OCI-LY1 (cell line): ENCODE results near the gene NELL1.
A peak's percentile ranks its signal among the peaks of the same experiment; 100 is the strongest.

Experiments used
- H2AFZ ChIP-seq: fragments of 200-600 bp; sonication (generic), shearing (Covaris generic); 2 replicates; pipeline ENCODE4 v1.6.0; 2014; ENCODE audit warnings: antibody characterized with exemption, mild to moderate bottlenecking, low read length
- H3F3A ChIP-seq: fragments of 200-600 bp; sonication (generic), shearing (Covaris generic); 2 replicates; pipeline ENCODE4 v1.6.0; 2014; ENCODE audit warnings: mild to moderate bottlenecking, antibody characterized with exemption, low read length, moderate library complexity; ENCODE audit not compliant: insufficient read depth
- H3K27ac ChIP-seq: fragments of 200-600 bp; sonication (generic); 2 replicates; pipeline ENCODE4 v1.5.1; 2014; ENCODE audit warnings: low read length, mixed run types, mild to moderate bottlenecking, low read depth; ENCODE audit not compliant: poor library complexity, severe bottlenecking
- H3K27me3 ChIP-seq: fragments of 200-600 bp; sonication (generic); 2 replicates; pipeline ENCODE4 v1.6.0; 2014; ENCODE audit warnings: antibody characterized with exemption, mild to moderate bottlenecking, low read length, moderate library complexity; ENCODE audit not compliant: insufficient read depth
- H3K36me3 ChIP-seq: fragments of 200-600 bp; sonication (generic); 2 replicates; pipeline ENCODE4 v1.6.1; 2014; ENCODE audit warnings: mild to moderate bottlenecking, antibody characterized with exemption, low read length, moderate library complexity, mixed read lengths; ENCODE audit not compliant: insufficient read depth
- H3K4me1 ChIP-seq: fragments of 200-600 bp; sonication (generic); 2 replicates; pipeline ENCODE4 v1.5.1; 2014; ENCODE audit warnings: mild to moderate bottlenecking, low read length, moderate library complexity; ENCODE audit not compliant: insufficient read depth, severe bottlenecking
- H3K4me2 ChIP-seq: fragments of 200-600 bp; sonication (generic), shearing (Covaris generic); 2 replicates; pipeline ENCODE4 v1.6.1; 2014; ENCODE audit warnings: low read length
- H3K4me3 ChIP-seq: fragments of 200-600 bp; sonication (generic); 2 replicates; pipeline ENCODE4 v1.5.1; 2014; ENCODE audit warnings: low read length, low read depth, mild to moderate bottlenecking, mixed read lengths; ENCODE audit not compliant: poor library complexity, severe bottlenecking
- H3K79me2 ChIP-seq: fragments of 200-600 bp; shearing (Covaris generic); 2 replicates; pipeline ENCODE4 v1.6.1; 2016; ENCODE audit warnings: mixed run types, low read length, mixed read lengths; ENCODE audit not compliant: insufficient read depth
- H3K9ac ChIP-seq: fragments of 200-600 bp; sonication (generic), shearing (Covaris generic); 2 replicates; pipeline ENCODE4 v1.6.1; 2014; ENCODE audit warnings: mild to moderate bottlenecking, low read length, mixed read lengths
- H3K9me2 ChIP-seq: fragments of 200-600 bp; sonication (generic), shearing (Covaris generic); 2 replicates; pipeline ENCODE4 v1.6.1; 2014; ENCODE audit warnings: low read depth, mild to moderate bottlenecking, low read length, mixed read lengths
- H3K9me3 ChIP-seq: fragments of 200-600 bp; shearing (Covaris generic); 2 replicates; pipeline ENCODE4 v1.6.1; 2014; ENCODE audit warnings: low read length, mixed read lengths
- H4K20me1 ChIP-seq: fragments of 200-600 bp; sonication (generic), shearing (Covaris generic); 2 replicates; pipeline ENCODE4 v1.6.0; 2016; ENCODE audit warnings: mild to moderate bottlenecking, low read length; ENCODE audit not compliant: insufficient read depth
- CTCF ChIP-seq: fragments of 200-600 bp; sonication (generic), shearing (Covaris generic); IDR thresholded peaks from 2 replicates; pipeline ENCODE4 v1.5.1; 2017; ENCODE audit warnings: mild to moderate bottlenecking, antibody characterized with exemption, low read length, moderate library complexity, mixed read lengths
- EZH2 ChIP-seq: fragments of 200-600 bp; sonication (generic), shearing (Covaris generic); IDR thresholded peaks from 2 replicates; pipeline ENCODE4 v1.8.0; 2017; ENCODE audit warnings: borderline replicate concordance, mixed run types, mild to moderate bottlenecking, antibody characterized with exemption, low read length, moderate library complexity, mixed read lengths

Gene NELL1

DNA sequence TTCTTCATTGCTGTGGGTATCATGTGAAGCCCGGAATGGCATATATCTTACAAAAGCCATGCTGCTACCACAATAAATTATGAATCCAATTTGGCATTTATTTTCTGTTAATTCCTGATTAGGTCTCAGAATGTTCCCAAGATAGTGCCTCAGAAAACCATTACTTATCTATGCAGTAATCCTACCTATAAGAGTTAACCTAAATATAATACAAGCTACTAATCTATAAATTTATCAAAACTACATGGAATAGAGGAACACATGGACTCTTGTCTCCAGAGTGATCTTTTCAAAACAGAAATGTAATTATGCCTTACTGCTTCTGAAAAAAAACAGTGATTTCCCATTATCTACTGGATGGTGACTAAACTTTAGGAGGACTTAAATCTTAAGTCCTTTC, 835.7 kb downstream of the NELL1 start:
- no peaks in the 10 kb centered on the region for H3K36me3 ChIP-seq
- no peak overlapping the region for H3K27ac ChIP-seq
- H2AFZ ChIP-seq: no peak overlapping the region
- H3F3A ChIP-seq: no peaks in the 10 kb centered on the region
- H3K4me2 ChIP-seq: no peak overlapping the region
- no peaks in the 10 kb centered on the region for H4K20me1 ChIP-seq
- H3K27me3 ChIP-seq: no peaks in the 10 kb centered on the region
- H3K9ac ChIP-seq: no peak overlapping the region
- H3K79me2 ChIP-seq: no peaks in the 10 kb centered on the region
- TF ChIP-seq CTCF (no peak), EZH2 (no peak)
- no peaks in the 10 kb centered on the region for H3K9me3 ChIP-seq
- H3K4me3 ChIP-seq: no peak overlapping the region
- no peaks in the 10 kb centered on the region for H3K4me1 ChIP-seq
- H3K9me2 ChIP-seq: no peaks in the 10 kb centered on the region

GRCh38 chr11:21511835-21512440, 842.6 kb downstream of the NELL1 start:
- H3K79me2 ChIP-seq: no peaks in the 10 kb centered on the region
- H3K4me1 ChIP-seq: no peaks in the 10 kb centered on the region
- H3K9ac ChIP-seq: no peak overlapping the region
- H3K27me3 ChIP-seq: no peaks in the 10 kb centered on the region
- H4K20me1 ChIP-seq: no peaks in the 10 kb centered on the region
- H3K4me2 ChIP-seq: no peak overlapping the region
- no peak overlapping the region for H2AFZ ChIP-seq
- no peaks in the 10 kb centered on the region for H3K9me3 ChIP-seq
- H3K36me3 ChIP-seq: no peaks in the 10 kb centered on the region
- TF ChIP-seq CTCF: peak; percentile 75
- no peak for TF ChIP-seq EZH2
- H3K9me2 ChIP-seq: no peaks in the 10 kb centered on the region
- no peaks in the 10 kb centered on the region for H3F3A ChIP-seq
- no peak overlapping the region for H3K4me3 ChIP-seq
- H3K27ac ChIP-seq: no peak overlapping the region

GRCh38 chr11:21514316-21514715, 844.9 kb downstream of the NELL1 start:
- no peaks in the 10 kb centered on the region for H3F3A ChIP-seq
- no peaks in the 10 kb centered on the region for H3K36me3 ChIP-seq
- no peak overlapping the region for H3K4me2 ChIP-seq
- no peak overlapping the region for H2AFZ ChIP-seq
- H3K79me2 ChIP-seq: no peaks in the 10 kb centered on the region
- no peaks in the 10 kb centered on the region for H3K27me3 ChIP-seq
- no peaks in the 10 kb centered on the region for H4K20me1 ChIP-seq
- no peak overlapping the region for H3K9ac ChIP-seq
- no peaks in the 10 kb centered on the region for H3K9me2 ChIP-seq
- H3K27ac ChIP-seq: no peak overlapping the region
- no peaks in the 10 kb centered on the region for H3K9me3 ChIP-seq
- H3K4me1 ChIP-seq: no peaks in the 10 kb centered on the region
- no peak overlapping the region for H3K4me3 ChIP-seq
- TF ChIP-seq CTCF (peak; percentile 60), EZH2 (no peak)
